ENCODE results near the gene LASP1.
"Not testable (repeated sequence)": the region's sequence is repeated elsewhere in the genome, so short reads cannot be mapped to it uniquely, and the experiment has no call there.

The LASP1 gene

GRCh38 chr17:38869526-38870258, at the start of gene LASP1:
Gene LASP1, plus strand, starts transcription at chr17:38870058. Its CDS starts 132 bp downstream, at chr17:38870190.
- peak; percentile 80 for DNase-seq (ENCODE audit: low read depth)

- peak; percentile 95 for DNase-seq (ENCODE audit: low read depth)
Observed at GRCh38 chr17:38824899-38825761, 44.7 kb upstream of the LASP1 start, which contains the start of gene CWC25. Gene CWC25, minus strand, starts transcription at chr17:38825321. Its CDS starts 138 bp downstream, at chr17:38825183.

- no peak for DNase-seq (ENCODE audit: low read depth)
Observed at GRCh38 chr17:38825762-38826247, 44.1 kb upstream of the LASP1 start.

- no peak for DNase-seq (ENCODE audit: low read depth)
Observed at GRCh38 chr17:38844261-38844757, 25.5 kb upstream of the LASP1 start.

- DNase-seq (ENCODE audit: low read depth) = no peak
Observed at GRCh38 chr17:38848557-38848891, 21.3 kb upstream of the LASP1 start.

GRCh38 chr17:38848939-38849605, 20.8 kb upstream of the LASP1 start:
- DNase-seq (ENCODE audit: low read depth) = no peak

- DNase-seq (ENCODE audit: low read depth) = no peak
Observed at GRCh38 chr17:38850374-38850773, 19.5 kb upstream of the LASP1 start.

- DNase-seq (ENCODE audit: low read depth) = no peak
Observed at GRCh38 chr17:38851434-38851833, 18.4 kb upstream of the LASP1 start.

- no peak for DNase-seq (ENCODE audit: low read depth)
Observed at GRCh38 chr17:38852771-38853291, 17.0 kb upstream of the LASP1 start.

GRCh38 chr17:38853292-38854219, 16.3 kb upstream of the LASP1 start, which contains the start of gene RPL23:
Gene RPL23, minus strand, starts transcription at chr17:38853721. Its CDS starts 11 bp downstream, at chr17:38853710.
- peak; percentile 82 for DNase-seq (ENCODE audit: low read depth)

- not testable (repeated sequence) for DNase-seq (ENCODE audit: low read depth)
Observed at GRCh38 chr17:38855101-38855714, 14.7 kb upstream of the LASP1 start.

GRCh38 chr17:38857271-38857670, 12.6 kb upstream of the LASP1 start:
- no peak for DNase-seq (ENCODE audit: low read depth)

- no peak for DNase-seq (ENCODE audit: low read depth)
Observed at GRCh38 chr17:38861399-38861843, 8.4 kb upstream of the LASP1 start.

- no peak for DNase-seq (ENCODE audit: low read depth)
Observed at GRCh38 chr17:38864636-38865398, 5.0 kb upstream of the LASP1 start.

- peak; percentile 47 for DNase-seq (ENCODE audit: low read depth)
Observed at GRCh38 chr17:38867179-38867967, 2.5 kb upstream of the LASP1 start.

- no peak for DNase-seq (ENCODE audit: low read depth)
Observed at GRCh38 chr17:38867968-38868816, 1.7 kb upstream of the LASP1 start.

GRCh38 chr17:38868817-38869525, 887 bp upstream of the LASP1 start:
- DNase-seq (ENCODE audit: low read depth) = peak; percentile 83
